ENCODE results near the gene FAM114A1. TPM values are rescaled to one million over a fixed set of nuclear protein-coding genes. Genes with fewer than 3 reads are reported as not detected.

Gene FAM114A1
- total RNA-seq, 6 experiments from 2014 or later = 55.3 to 88.9 (median 69.4) TPM

DNA sequence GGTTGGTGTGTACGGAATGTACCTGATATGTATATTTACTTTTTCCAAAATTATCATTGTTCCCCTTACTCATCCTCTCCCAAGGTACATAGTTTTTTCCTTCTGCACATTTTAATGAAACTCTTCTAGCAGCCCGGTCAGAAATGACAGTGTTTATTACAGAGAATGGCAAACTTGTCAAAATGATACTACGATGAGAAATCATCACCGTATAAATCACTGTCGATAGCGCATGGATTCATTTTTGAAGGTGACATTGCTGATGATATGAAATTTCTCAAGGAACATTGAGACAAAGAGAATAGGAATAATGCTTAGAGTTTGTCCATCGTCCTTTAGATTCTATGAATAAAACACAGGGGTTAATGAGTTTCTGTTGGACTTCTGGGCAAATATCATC, 30.6 kb downstream of the FAM114A1 start:
- H3K36me3 ChIP-seq = peaks cover 0 to 46% (median 4%) of the 10 kb centered on the region in 4 donors
- H3K4me1 ChIP-seq = peaks cover 0 to 14% (median 3%) of the 10 kb centered on the region in 4 donors
- 70% methylated on average over 7 of the region's 7 CpGs for WGBS (ENCODE audit: insufficient coverage, low coverage, low lambda C conversion rate, missing lambda C conversion rate)
- no peak overlapping the region for H3K4me3 ChIP-seq
- no peak for TF ChIP-seq POLR2A (IDR thresholded peaks at IDR 0.05)
- no peak for TF ChIP-seq CTCF (IDR thresholded peaks at IDR 0.05)
- peak overlapping the region in 1 of 3 donors; percentile 29 for H3K27ac ChIP-seq
- DNase-seq (no peak), ATAC-seq (no peak)
- no peaks in the 10 kb centered on the region for H3K27me3 ChIP-seq
- H3K9me3 ChIP-seq = no peaks in the 10 kb centered on the region
- intact Hi-C loops (cut with DNase I) = loop anchor here in 1 of 2 donors (10.0 kb wide), 1 partner anchor 237 kb away; no protein-coding TSS in a partner anchor

DNA sequence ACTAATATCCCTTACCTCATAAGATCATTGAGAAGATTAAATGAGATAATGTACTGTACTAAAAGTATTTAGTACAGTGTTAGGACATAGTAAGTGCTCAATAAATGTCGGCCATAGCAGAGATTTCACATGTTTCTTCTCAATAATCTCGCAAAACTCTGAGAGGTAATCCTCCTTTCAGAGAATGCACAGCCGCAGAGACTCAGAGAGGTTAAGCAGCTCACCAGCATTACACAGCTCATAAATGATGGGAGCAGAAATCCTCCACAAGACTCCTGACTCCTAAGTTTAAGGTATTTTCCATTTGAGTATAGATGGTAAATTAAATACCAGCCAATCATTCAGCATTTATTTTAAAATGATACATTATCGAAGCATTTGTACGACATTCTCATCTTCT, 34.6 kb downstream of the FAM114A1 start:
- Histone ChIP-seq H3K27ac (no peak overlapping the region), H3K36me3 (peaks cover 0 to 27% (median 3%) of the 10 kb centered on the region in 4 donors), H3K27me3 (no peaks in the 10 kb centered on the region), H3K9me3 (no peaks in the 10 kb centered on the region), H3K4me1 (peaks cover 0 to 41% (median 20%) of the 10 kb centered on the region in 4 donors), H3K4me3 (no peak overlapping the region)
- intact Hi-C loops (cut with DNase I) = loop anchor here in 1 of 2 donors (10.0 kb wide), 1 partner anchor 233 kb away; no protein-coding TSS in a partner anchor
- WGBS (ENCODE audit: insufficient coverage, low coverage, low lambda C conversion rate, missing lambda C conversion rate) = 76% methylated on average over 5 of the region's 5 CpGs
- DNase-seq = no peak
- no peak for ATAC-seq
- TF ChIP-seq CTCF (IDR thresholded peaks at IDR 0.05) = no peak
- TF ChIP-seq POLR2A (IDR thresholded peaks at IDR 0.05) = no peak

- peak overlapping the region in 2 of 3 donors; percentile 75 to 77 for H3K27ac ChIP-seq
- intact Hi-C loops (cut with DNase I) = loop anchor here in 1 of 2 donors (10.0 kb wide), 1 partner anchor 232 kb away; no protein-coding TSS in a partner anchor
- peaks cover 0 to 41% (median 20%) of the 10 kb centered on the region in 4 donors for H3K4me1 ChIP-seq
- H3K27me3 ChIP-seq = no peaks in the 10 kb centered on the region
- no peaks in the 10 kb centered on the region for H3K9me3 ChIP-seq
- ATAC-seq (peak; percentile 47 to 58 (median 54)), DNase-seq (no peak)
- H3K36me3 ChIP-seq = peaks cover 0 to 31% (median 5%) of the 10 kb centered on the region in 4 donors
- TF ChIP-seq POLR2A (IDR thresholded peaks at IDR 0.05) (no peak), CTCF (IDR thresholded peaks at IDR 0.05) (peak; percentile 31 to 49 (median 43))
- no peak overlapping the region for H3K4me3 ChIP-seq
Observed at GRCh38 chr4:38902695-38903094, 35.1 kb downstream of the FAM114A1 start.

GRCh38 chr4:38904090-38904666, 36.6 kb downstream of the FAM114A1 start:
- no peaks in the 10 kb centered on the region for H3K27me3 ChIP-seq
- DNase-seq = peak in 1 of 3 donors; percentile 72

More at GRCh38 chr4:38904090-38904666, 36.6 kb downstream of the FAM114A1 start:
- peak; percentile 90 to 97 (median 94) for ATAC-seq
- TF ChIP-seq POLR2A (IDR thresholded peaks at IDR 0.05) (peak; percentile 63), CTCF (IDR thresholded peaks at IDR 0.05) (no peak)
- H3K27ac ChIP-seq = peak overlapping the region; percentile 66 to 77 (median 75)
- peaks cover 0 to 37% (median 19%) of the 10 kb centered on the region in 4 donors for H3K4me1 ChIP-seq
- H3K4me3 ChIP-seq = peak overlapping the region in 2 of 3 donors; percentile 0 to 20
- 18% methylated on average over 10 of the region's 10 CpGs for WGBS (ENCODE audit: insufficient coverage, low coverage, low lambda C conversion rate, missing lambda C conversion rate)
- intact Hi-C loops (cut with DNase I) = loop anchor here in 1 of 2 donors (10.0 kb wide), 1 partner anchor 231 kb away; no protein-coding TSS in a partner anchor
- H3K36me3 ChIP-seq = peaks cover 0 to 41% (median 13%) of the 10 kb centered on the region in 4 donors
- H3K9me3 ChIP-seq = no peaks in the 10 kb centered on the region

Data from right lobe of liver (tissue), 6 donors.